Measurements from ENCODE around the gene CXCR1. TPM values are rescaled to one million over a fixed set of nuclear protein-coding genes. Genes with fewer than 3 reads are reported as not detected.
A peak's percentile ranks its signal among the peaks of the same experiment; 100 is the strongest.

CXCR1 gene
- not detected for total RNA-seq

DNA sequence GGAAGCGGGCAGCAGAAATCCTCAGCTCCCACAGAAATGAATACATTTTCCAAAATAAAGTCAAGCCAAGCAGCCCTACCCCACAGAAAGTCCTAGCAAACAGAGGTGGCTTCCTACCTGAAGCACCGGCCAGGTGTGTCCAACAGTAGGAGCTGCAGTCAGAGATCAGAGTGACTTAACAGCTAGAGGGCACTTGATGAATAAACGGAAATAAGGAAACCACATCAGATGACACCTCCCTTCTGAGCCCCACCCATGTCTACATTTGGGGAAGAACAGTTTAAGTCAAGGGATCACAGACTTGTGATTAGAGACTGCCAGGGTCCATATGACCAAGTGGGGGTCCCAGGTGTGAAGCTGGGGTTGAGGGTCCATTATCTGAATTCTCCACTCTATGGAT lies at the start of gene CXCR1:
Gene CXCR1, minus strand, starts transcription at position 172 of the 400 bp plus-strand sequence. CDS start 1,751 bp downstream, outside the sequence.
- DNase-seq = peak; percentile 9 to 11
- Mint-ChIP-seq H3K27ac (no peak within 1 kb of the TSS), H3K4me1 (ENCODE audit: low read depth) (peaks cover 14% of the 10 kb centered on the region), H3K4me3 (no peak within 1 kb of the TSS), H3K36me3 (ENCODE audit: insufficient read depth in 2 of 2) (no peaks in the 10 kb centered on the region), H3K9me3 (no peaks in the 10 kb centered on the region), H3K27me3 (ENCODE audit: low read depth) (peaks cover 9% of the 10 kb centered on the region)
- peak; percentile 80 to 83 for ATAC-seq (replicated peaks in 1 of 2)

DNA sequence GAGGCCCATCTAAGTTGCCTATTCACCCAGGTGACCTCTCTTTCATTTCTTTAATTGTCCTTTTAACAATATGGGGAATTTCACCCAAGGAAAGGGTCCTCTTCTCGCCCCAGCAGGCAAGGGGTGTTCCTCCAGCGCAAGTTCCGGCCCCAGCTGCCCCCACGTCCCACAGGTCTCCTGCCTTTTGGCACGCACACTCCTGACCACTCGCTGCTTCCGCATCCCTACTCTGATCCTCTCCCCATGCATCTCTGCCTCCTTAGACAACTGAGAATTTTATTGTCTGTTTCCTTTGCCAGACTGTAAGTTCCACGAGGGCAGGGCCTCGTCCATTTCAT lies 49.5 kb upstream of the CXCR1 start:
- Mint-ChIP-seq H3K27ac (peak overlapping the region; percentile 93), H3K4me3 (peak overlapping the region; percentile 89 to 93), H3K9me3 (no peaks in the 10 kb centered on the region), H3K27me3 (ENCODE audit: low read depth) (no peaks in the 10 kb centered on the region), H3K36me3 (ENCODE audit: insufficient read depth in 2 of 2) (peaks cover 14 to 30% of the 10 kb centered on the region in 2 donors), H3K4me1 (ENCODE audit: low read depth) (peaks cover 39% of the 10 kb centered on the region)
- DNase-seq (no peak), ATAC-seq (replicated peaks in 1 of 2) (no peak)

DNA sequence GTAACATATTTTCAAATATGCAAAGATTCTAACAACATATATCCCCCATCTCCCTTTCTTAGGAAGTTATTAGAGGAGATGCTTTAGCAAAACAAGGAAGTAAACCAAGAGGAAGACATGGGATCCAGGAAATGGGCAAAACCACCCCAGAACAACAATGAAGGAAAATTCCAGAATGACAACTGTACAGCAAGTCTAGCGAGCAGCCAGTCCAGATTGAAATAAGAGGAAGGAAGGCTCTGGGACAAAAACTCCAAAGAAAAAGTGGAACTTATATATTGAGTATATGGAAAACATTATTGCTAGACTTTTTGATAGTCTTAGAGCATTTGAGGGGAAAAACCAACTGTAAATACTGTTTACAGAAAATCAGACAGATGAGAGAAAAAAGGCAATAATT lies 47.4 kb upstream of the CXCR1 start:
- Mint-ChIP-seq H3K27ac (peak overlapping the region; percentile 69), H3K4me3 (no peak overlapping the region), H3K27me3 (ENCODE audit: low read depth) (no peaks in the 10 kb centered on the region), H3K9me3 (peaks cover 5 to 7% of the 10 kb centered on the region in 2 donors), H3K4me1 (ENCODE audit: low read depth) (peaks cover 17% of the 10 kb centered on the region), H3K36me3 (ENCODE audit: insufficient read depth in 2 of 2) (peaks cover 11 to 23% of the 10 kb centered on the region in 2 donors)
- DNase-seq (no peak), ATAC-seq (replicated peaks in 1 of 2) (no peak)

DNA sequence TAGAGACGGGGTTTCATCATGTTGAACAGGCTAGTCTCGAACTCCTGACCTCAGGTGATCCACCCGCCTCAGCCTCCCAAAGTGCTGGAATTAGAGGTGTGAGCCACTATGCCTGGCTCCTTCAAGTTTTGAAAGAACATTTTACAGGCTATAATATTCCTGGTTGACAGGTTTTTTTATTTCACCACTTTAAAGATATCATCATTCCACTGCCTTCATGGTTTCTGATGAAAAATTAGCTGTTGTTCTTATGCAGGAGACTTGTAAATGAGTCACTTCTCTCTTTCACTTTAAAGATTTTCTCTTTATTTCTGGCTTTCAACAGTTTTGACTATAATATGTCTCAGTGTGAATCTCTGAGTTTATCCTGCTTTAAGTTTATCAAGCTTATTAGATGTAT lies 42.3 kb upstream of the CXCR1 start:
- Mint-ChIP-seq H3K4me1 (ENCODE audit: low read depth) (no peaks in the 10 kb centered on the region), H3K9me3 (peaks cover 5 to 7% of the 10 kb centered on the region in 2 donors), H3K27me3 (ENCODE audit: low read depth) (no peaks in the 10 kb centered on the region), H3K4me3 (no peak overlapping the region), H3K27ac (no peak overlapping the region), H3K36me3 (ENCODE audit: insufficient read depth in 2 of 2) (peaks cover 4 to 8% of the 10 kb centered on the region in 2 donors)
- DNase-seq = no peak
- ATAC-seq (replicated peaks in 1 of 2) = no peak

DNA sequence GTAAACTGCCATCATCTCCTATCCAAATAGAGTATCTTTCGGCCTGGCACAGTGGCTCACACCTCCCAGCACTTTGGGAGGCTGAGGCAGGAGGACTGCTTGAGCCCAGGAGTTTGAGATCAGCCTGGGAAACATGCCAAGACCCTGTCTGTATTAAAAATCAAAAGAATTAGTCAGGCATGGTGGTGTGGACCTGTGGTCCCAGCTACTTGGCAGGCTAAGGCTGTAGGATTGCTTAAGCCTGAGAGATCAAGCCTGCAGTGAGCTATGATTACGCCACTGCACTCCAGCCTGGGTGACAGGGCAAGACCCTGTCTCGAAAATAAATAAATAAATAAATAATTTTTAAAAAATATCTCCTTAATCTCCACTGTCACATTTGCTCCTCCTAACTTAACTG lies 35.5 kb upstream of the CXCR1 start:
- DNase-seq = no peak
- Mint-ChIP-seq H3K36me3 (ENCODE audit: insufficient read depth in 2 of 2) (no peaks in the 10 kb centered on the region), H3K27me3 (ENCODE audit: low read depth) (peaks cover 22% of the 10 kb centered on the region), H3K4me3 (no peak overlapping the region), H3K9me3 (no peaks in the 10 kb centered on the region), H3K4me1 (ENCODE audit: low read depth) (no peaks in the 10 kb centered on the region), H3K27ac (no peak overlapping the region)
- no peak for ATAC-seq (replicated peaks in 1 of 2)

DNA sequence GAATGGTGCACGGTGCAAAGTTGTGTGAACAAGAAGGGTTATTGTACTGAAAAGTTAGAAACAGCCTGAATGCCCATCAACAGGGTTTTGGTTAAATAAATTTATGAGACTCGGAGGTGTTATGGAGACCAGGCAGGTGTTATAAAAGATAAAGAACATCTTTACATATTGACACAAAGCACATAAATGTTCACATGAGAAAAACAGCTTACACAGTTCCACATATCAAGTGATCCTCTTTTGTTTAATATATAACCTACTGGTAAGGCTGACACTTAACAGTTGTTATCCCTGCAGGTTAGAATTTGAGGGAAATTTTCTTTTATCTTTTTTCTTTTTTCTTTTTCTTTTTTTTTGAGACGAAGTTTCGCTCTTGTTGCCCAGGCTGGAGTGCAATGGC lies 30.2 kb upstream of the CXCR1 start:
- ATAC-seq (replicated peaks in 1 of 2) (no peak), DNase-seq (no peak)
- peaks cover 22% of the 10 kb centered on the region for H3K27me3 Mint-ChIP-seq (ENCODE audit: low read depth)
- H3K9me3 Mint-ChIP-seq = no peaks in the 10 kb centered on the region
- no peaks in the 10 kb centered on the region for H3K36me3 Mint-ChIP-seq (ENCODE audit: insufficient read depth in 2 of 2)
- H3K4me3 Mint-ChIP-seq = no peak overlapping the region
- H3K27ac Mint-ChIP-seq = no peak overlapping the region
- H3K4me1 Mint-ChIP-seq (ENCODE audit: low read depth) = no peaks in the 10 kb centered on the region

DNA sequence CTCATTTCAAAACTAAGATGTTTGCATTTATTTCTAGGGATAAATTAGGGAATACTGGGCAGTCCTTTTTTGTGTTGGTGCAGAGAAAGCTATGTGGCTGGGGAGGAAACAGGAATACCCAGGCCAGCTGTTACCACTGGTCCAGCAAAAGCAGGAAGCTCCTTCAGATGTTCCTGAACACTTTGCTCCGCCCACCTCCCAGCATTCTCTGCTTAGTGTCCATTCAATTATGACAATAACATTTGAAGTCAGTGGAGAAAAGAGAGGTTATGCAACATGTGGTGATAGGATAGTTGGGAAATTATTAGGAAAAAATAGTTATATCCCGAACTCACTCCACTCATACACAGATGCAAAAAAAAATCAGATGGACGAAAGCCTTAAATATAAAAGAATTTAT lies 28.1 kb upstream of the CXCR1 start:
- no peak for DNase-seq

DNA sequence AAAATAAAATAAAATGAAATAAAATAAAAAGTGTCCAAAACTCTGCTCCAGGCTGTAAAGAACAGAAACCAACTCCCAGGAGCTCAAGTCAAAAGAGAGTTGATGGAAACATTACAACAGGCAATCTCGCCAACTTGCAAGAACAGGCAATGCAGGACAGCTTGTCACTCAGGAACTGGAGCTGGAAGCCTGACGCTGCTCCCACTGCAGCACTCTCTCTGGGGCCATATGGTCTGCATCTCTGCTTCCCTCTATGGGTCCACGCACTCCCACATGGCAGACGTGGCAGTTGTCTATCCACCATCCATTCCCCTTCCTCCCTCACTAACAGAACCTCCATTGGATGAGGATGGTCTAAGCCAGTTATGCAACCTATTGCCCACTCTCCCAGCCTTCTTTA lies 26.9 kb upstream of the CXCR1 start:
- DNase-seq = no peak
- no peak overlapping the region for H3K27ac Mint-ChIP-seq
- H3K4me1 Mint-ChIP-seq (ENCODE audit: low read depth) = no peaks in the 10 kb centered on the region
- no peak overlapping the region for H3K4me3 Mint-ChIP-seq
- H3K27me3 Mint-ChIP-seq (ENCODE audit: low read depth) = peaks cover 11% of the 10 kb centered on the region
- no peaks in the 10 kb centered on the region for H3K36me3 Mint-ChIP-seq (ENCODE audit: insufficient read depth in 2 of 2)
- no peak for ATAC-seq (replicated peaks in 1 of 2)
- H3K9me3 Mint-ChIP-seq = no peaks in the 10 kb centered on the region

More for the DNA sequence above, 28.1 kb upstream of the CXCR1 start:
- Mint-ChIP-seq H3K36me3 (ENCODE audit: insufficient read depth in 2 of 2) (no peaks in the 10 kb centered on the region), H3K27ac (no peak overlapping the region), H3K4me3 (no peak overlapping the region), H3K27me3 (ENCODE audit: low read depth) (peaks cover 17% of the 10 kb centered on the region), H3K4me1 (ENCODE audit: low read depth) (no peaks in the 10 kb centered on the region), H3K9me3 (no peaks in the 10 kb centered on the region)
- no peak for ATAC-seq (replicated peaks in 1 of 2)

DNA sequence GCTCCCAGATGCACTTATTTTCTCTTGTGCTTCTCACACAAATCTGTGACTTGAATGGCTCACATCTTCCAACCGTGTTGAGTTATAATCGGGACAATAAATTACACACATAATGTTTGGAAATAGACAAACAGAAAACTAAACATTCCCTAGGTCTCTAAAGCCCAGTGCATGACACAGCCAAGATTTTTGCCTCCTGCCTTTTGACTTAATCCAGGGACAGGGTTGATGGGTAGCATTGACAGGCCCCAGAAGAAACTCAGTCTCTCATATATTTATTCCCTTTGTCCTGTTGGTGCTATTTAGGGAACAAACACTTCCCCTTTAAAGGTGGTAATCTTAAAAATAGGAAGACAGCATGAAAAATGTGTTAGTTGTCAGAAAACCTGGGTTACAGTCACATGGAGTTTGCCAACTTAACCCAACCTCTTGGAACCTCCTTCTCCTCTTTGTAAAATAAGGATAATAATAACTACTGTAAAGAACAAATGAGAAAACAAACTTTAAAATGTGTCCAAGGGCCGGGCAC lies 26.2 kb upstream of the CXCR1 start:
- no peaks in the 10 kb centered on the region for H3K4me1 Mint-ChIP-seq (ENCODE audit: low read depth)
- DNase-seq = no peak
- H3K36me3 Mint-ChIP-seq (ENCODE audit: insufficient read depth in 2 of 2) = no peaks in the 10 kb centered on the region
- no peaks in the 10 kb centered on the region for H3K9me3 Mint-ChIP-seq
- H3K27me3 Mint-ChIP-seq (ENCODE audit: low read depth) = peaks cover 4% of the 10 kb centered on the region
- no peak overlapping the region for H3K27ac Mint-ChIP-seq
- no peak for ATAC-seq (replicated peaks in 1 of 2)
- H3K4me3 Mint-ChIP-seq = no peak overlapping the region

DNA sequence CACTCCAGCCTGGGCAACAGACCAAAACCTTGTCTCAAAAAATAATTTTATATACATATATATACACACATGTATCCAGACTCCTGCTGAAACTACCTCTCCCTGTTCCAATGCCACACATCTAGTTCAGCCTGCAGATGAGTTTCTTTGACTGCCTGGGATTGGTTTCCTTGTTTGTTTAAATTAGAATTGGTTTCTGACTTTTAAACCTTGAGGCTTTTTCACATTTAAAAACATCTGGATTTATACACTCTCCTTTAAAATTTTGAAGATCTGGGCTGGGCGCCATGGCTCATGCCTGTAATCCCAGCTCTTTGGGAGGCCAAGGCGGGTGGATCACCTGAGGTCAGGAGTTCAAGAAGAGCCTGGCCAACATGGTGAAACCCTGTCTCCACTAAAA lies 21.8 kb upstream of the CXCR1 start:
- Mint-ChIP-seq H3K9me3 (no peaks in the 10 kb centered on the region), H3K27me3 (ENCODE audit: low read depth) (no peaks in the 10 kb centered on the region), H3K4me1 (ENCODE audit: low read depth) (peaks cover 8% of the 10 kb centered on the region), H3K27ac (no peak overlapping the region), H3K36me3 (ENCODE audit: insufficient read depth in 2 of 2) (no peaks in the 10 kb centered on the region), H3K4me3 (no peak overlapping the region)
- no peak for DNase-seq
- no peak for ATAC-seq (replicated peaks in 1 of 2)

DNA sequence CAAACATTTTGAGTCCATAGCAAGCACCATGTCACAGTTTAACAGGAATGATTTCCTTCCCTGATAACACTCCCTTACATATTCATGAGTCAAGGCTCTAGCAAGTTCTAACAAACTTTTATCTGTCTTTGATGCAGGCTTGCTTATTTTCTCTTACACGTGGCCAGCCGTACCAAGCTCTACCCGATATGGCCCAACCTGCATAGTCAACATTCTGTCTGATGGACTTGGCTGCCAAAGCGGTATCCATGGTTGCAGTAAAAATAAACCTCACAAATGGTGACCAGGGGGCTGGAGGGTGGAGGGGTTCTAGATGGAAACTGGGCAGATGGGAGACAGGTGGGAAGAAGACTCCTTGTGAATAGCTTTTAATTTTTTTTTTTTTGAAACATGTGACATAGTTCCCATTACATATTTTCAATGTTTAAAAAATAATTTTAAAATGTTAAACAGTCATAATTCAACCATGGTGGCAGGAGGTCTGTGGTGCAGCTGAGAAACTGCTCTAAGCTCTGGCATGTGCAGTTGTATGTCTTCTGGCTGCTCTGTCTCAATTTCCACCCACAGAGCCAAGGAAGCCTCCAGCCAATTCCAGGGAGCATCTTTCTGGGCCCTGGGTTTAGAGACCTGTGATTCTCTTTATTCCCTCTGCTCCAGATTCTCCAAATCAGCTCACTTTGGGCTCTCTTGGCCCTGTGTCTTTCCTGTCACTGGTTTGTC lies 20.7 kb upstream of the CXCR1 start:
- H3K4me1 Mint-ChIP-seq (ENCODE audit: low read depth) = peaks cover 8% of the 10 kb centered on the region
- H3K4me3 Mint-ChIP-seq = no peak overlapping the region
- no peaks in the 10 kb centered on the region for H3K9me3 Mint-ChIP-seq
- H3K27me3 Mint-ChIP-seq (ENCODE audit: low read depth) = no peaks in the 10 kb centered on the region
- H3K36me3 Mint-ChIP-seq (ENCODE audit: insufficient read depth in 2 of 2) = no peaks in the 10 kb centered on the region
- ATAC-seq (replicated peaks in 1 of 2) (no peak), DNase-seq (no peak)
- H3K27ac Mint-ChIP-seq = no peak overlapping the region

DNA sequence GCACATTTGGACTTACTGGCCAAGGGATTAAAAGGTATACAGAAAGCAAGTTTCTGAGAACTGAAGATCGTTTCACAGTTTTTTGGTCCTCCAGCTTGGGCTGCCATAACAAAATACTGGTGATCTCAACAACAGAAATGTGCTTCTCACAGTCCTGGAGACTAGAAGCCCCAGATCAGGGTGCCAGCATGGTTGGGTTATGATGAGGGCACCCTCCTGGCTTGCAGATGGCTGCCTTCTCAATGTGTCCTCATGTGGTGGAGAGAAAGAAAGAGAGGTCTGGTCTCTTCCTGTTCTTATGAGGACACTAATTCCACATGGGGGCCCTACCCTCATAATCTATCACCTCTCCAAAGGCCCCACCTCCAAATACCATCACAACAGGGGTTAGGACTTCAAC lies 20.1 kb upstream of the CXCR1 start:
- Mint-ChIP-seq H3K27me3 (ENCODE audit: low read depth) (no peaks in the 10 kb centered on the region), H3K4me1 (ENCODE audit: low read depth) (peaks cover 8% of the 10 kb centered on the region), H3K27ac (no peak overlapping the region), H3K36me3 (ENCODE audit: insufficient read depth in 2 of 2) (no peaks in the 10 kb centered on the region), H3K9me3 (no peaks in the 10 kb centered on the region), H3K4me3 (no peak overlapping the region)
- ATAC-seq (replicated peaks in 1 of 2) (no peak), DNase-seq (no peak)

DNA sequence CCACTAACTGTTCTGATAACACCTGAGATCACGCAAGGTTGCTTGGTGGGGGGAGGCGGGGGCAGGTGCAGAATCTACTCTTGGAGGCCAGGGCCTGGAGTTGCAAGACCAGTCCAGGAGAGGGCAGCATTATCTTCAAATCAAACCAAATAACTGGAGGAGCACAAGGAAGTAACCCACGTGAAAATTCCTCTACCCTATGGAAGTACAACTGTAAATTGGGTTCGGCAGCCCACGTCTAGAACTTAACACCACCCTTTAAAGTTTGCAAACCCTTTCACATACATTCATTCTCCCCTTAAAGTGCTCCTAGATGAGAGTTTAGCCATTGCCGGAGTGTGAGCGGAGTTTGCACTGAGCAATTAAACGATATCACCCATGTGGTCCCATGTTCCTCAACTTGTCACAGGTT lies 19.6 kb upstream of the CXCR1 start:
- H3K4me1 Mint-ChIP-seq (ENCODE audit: low read depth) = peaks cover 8% of the 10 kb centered on the region
- ATAC-seq (replicated peaks in 1 of 2) = peak; percentile 92 to 94
- no peaks in the 10 kb centered on the region for H3K27me3 Mint-ChIP-seq (ENCODE audit: low read depth)
- no peak overlapping the region for H3K27ac Mint-ChIP-seq
- H3K36me3 Mint-ChIP-seq (ENCODE audit: insufficient read depth in 2 of 2) = no peaks in the 10 kb centered on the region
- no peaks in the 10 kb centered on the region for H3K9me3 Mint-ChIP-seq
- no peak overlapping the region for H3K4me3 Mint-ChIP-seq
- peak; percentile 68 for DNase-seq

DNA sequence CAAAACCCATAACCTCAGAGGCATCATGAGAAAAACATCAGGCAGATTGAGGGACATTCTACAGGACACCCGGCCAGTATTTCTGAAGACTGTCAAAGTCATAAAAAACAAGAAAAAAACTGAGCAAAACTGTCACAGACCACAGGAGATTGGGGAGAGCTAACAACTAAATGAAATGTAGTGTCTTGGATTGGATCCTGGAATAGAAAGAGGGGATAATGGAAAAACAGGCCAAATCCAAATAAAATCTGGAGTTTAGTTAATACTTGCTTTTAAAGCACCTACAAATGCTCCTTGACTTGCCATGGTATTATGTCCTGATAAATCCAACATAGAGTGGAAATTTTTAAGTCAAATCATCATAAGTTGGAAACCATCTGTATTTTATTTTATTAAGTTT lies 17.6 kb upstream of the CXCR1 start:
- Mint-ChIP-seq H3K27ac (no peak overlapping the region), H3K4me1 (ENCODE audit: low read depth) (peaks cover 8% of the 10 kb centered on the region), H3K36me3 (ENCODE audit: insufficient read depth in 2 of 2) (no peaks in the 10 kb centered on the region), H3K4me3 (no peak overlapping the region), H3K9me3 (no peaks in the 10 kb centered on the region), H3K27me3 (ENCODE audit: low read depth) (no peaks in the 10 kb centered on the region)
- ATAC-seq (replicated peaks in 1 of 2) (no peak), DNase-seq (no peak)
